Endothelial cell of hepatic sinusoid (primary cell): Measurements from ENCODE around the gene TTC21B.
"Not testable (repeated sequence)": the region's sequence is repeated elsewhere in the genome, so short reads cannot be mapped to it uniquely, and the experiment has no call there.

ENCODE experiments used
- in situ Hi-C: cut with HindIII; loops from 2 replicates; pipeline ENCODE4 v1.10.0; 2017; ENCODE audit warnings: low sequenced_read_pairs

TTC21B gene

GRCh38 chr2:165889158-165889557 lies 64.4 kb downstream of the TTC21B start:
- in situ Hi-C loops = no loop called here

- in situ Hi-C loops = no loop called here
Observed at GRCh38 chr2:165888171-165888570, 65.4 kb downstream of the TTC21B start.

GRCh38 chr2:165886487-165887146 lies 67.0 kb downstream of the TTC21B start:
- in situ Hi-C loops = no loop called here

- in situ Hi-C loops = no loop called here
Observed at GRCh38 chr2:165877565-165878550, 75.7 kb downstream of the TTC21B start.

- in situ Hi-C loops = no loop called here
Observed at GRCh38 chr2:165876712-165877111, 76.9 kb downstream of the TTC21B start.

- in situ Hi-C loops = no loop called here
Observed at GRCh38 chr2:165876269-165876668, 77.3 kb downstream of the TTC21B start.

GRCh38 chr2:165874445-165875039 lies 79.0 kb downstream of the TTC21B start:
- in situ Hi-C loops = no loop called here

- in situ Hi-C loops = no loop called here
Observed at GRCh38 chr2:165872101-165872791, 81.3 kb downstream of the TTC21B start.

- in situ Hi-C loops = no loop called here
Observed at GRCh38 chr2:165871025-165871424, 82.6 kb downstream of the TTC21B start.

GRCh38 chr2:165870346-165870745 lies 83.2 kb downstream of the TTC21B start:
- in situ Hi-C loops = no loop called here

GRCh38 chr2:165868211-165868610 lies 85.4 kb downstream of the TTC21B start:
- in situ Hi-C loops = no loop called here

GRCh38 chr2:165864296-165864695 lies 89.3 kb downstream of the TTC21B start:
- in situ Hi-C loops = no loop called here

- in situ Hi-C loops = no loop called here
Observed at GRCh38 chr2:165863810-165864261, 89.7 kb downstream of the TTC21B start.

- in situ Hi-C loops = not testable (repeated sequence)
Observed at GRCh38 chr2:165861083-165861482, 92.5 kb downstream of the TTC21B start.

GRCh38 chr2:165859723-165860122 lies 93.9 kb downstream of the TTC21B start:
- in situ Hi-C loops = not testable (repeated sequence)

- in situ Hi-C loops = no loop called here
Observed at GRCh38 chr2:165857876-165858275, 95.7 kb downstream of the TTC21B start.

- in situ Hi-C loops = no loop called here
Observed at GRCh38 chr2:165852394-165852793, 101.2 kb downstream of the TTC21B start.

- in situ Hi-C loops = no loop called here
Observed at GRCh38 chr2:165847001-165847400, 106.6 kb downstream of the TTC21B start.

GRCh38 chr2:165846056-165846455 lies 107.5 kb downstream of the TTC21B start:
- in situ Hi-C loops = no loop called here

- in situ Hi-C loops = no loop called here
Observed at GRCh38 chr2:165844216-165844615, 109.4 kb downstream of the TTC21B start.

GRCh38 chr2:165843351-165843750 lies 110.2 kb downstream of the TTC21B start:
- in situ Hi-C loops = no loop called here
